HG03432 (cell line): ENCODE measurements around the gene CENPU.
"Not testable (repeated sequence)": the region's sequence is repeated elsewhere in the genome, so short reads cannot be mapped to it uniquely, and the experiment has no call there.

Source experiments
- ATAC-seq: cut with Tn5 transposase; IDR thresholded peaks from one replicate; pipeline ENCODE4 v1.9.1; 2021; ENCODE audit warnings: mild to moderate bottlenecking, moderate library complexity; ENCODE audit not compliant: unreplicated experiment

CENPU gene

DNA sequence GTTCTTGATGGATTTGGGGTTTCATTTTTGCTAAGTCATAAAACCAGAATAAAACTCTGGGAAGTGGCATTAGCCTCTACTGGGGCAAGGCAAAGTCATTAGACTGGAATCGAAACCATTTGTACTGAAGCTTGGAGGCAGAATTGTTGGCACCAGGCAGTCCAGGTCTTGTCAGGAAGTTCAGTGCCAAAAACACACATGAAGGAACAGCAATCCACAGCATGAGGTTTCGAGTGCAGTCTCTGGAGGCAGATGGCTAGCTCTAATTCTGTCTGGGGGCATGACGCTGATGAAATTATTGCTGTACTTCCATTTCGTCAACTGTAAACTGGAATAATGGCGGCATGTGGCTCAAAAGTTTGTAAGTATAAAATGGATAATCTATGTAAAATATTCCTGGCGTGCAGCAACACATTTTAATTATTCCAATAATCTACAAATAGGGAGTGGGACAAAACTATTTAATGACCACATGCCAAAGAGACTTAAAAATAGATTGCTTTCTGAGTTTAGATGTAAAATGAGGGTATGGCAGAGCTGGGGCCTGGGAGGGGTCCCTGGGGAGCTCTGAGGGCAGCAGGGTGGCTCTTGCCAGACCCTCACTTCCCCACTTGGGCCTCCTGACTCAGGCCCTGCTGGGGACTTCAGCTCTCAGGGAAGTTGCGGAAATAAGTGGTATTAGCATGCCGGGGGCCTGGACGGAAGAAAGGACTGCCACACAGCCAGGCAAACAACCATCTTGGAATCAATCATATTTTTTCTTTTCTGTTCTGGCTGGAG, 18.8 kb upstream of the CENPU start:
- ATAC-seq, result no peak

GRCh38 chr4:184751585-184751956, 17.7 kb upstream of the CENPU start:
- ATAC-seq, result no peak

GRCh38 chr4:184750926-184751584, 17.2 kb upstream of the CENPU start:
- no peak for ATAC-seq

DNA sequence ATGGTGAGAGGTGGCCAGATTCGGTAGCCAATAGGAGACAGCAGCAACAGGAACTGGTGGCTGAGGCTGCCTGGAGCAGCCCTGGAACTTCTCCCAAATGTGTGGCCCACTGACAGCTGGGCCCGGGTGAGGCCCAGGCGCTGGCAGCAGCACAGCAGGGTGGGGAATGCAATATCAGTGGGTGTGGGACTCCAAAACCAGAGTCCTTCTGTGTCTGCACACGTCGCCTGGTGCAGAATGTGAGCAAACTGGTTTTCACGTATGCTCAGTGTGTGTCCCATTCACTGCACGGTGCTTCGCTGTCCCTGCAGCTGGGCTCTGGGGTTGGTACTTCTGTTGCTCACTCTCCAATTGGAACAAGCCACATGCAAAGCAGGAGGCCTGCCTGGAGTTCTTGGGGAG, 14.4 kb upstream of the CENPU start:
- ATAC-seq, result no peak

GRCh38 chr4:184747034-184747830, 13.3 kb upstream of the CENPU start:
- ATAC-seq, result no peak

GRCh38 chr4:184745831-184746795, 12.2 kb upstream of the CENPU start:
- peak; percentile 70 for ATAC-seq

DNA sequence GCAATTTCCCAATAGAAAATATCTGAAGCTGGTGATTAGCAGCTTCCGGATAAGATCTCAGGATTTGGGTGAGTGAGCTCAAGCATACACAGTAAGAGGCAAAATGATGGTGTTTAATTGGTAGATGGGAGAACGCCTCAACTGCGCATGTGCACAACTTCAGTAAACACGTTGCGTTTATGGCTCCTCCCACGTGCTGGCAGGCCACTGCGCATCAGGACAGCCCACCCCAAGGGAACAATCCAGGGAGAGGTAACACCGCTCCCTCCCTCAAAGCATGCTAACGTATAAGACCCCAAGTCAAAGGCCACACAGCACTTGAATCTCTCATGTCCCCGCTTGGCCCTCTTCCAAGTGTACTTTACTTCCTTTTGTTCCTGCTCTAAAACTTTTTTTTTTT, 10.3 kb upstream of the CENPU start:
- ATAC-seq, result no peak

DNA sequence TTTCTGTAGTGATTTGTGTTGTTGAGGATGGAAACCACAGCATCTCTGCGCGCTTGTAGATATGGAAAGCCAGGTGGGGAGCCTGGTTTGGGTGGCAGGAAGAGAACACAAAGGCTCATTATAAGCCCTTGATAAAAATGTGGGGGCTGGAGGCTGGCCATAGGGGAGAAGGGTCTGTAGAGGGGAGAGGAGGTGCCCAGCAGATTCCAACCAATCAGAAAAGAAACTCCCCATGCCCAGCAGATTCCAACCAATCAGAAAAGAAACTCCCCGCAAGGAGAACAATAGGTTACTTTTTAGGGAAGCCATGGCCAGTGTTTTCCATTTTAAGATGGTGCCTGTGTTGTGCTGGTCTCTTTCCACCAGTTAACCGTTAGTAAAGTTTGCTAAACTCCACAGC, 9.8 kb upstream of the CENPU start:
- ATAC-seq, result no peak

GRCh38 chr4:184741651-184742050, 7.8 kb upstream of the CENPU start:
- not testable (repeated sequence) for ATAC-seq

- no peak for ATAC-seq
Observed at GRCh38 chr4:184740980-184741391, 7.1 kb upstream of the CENPU start.

DNA sequence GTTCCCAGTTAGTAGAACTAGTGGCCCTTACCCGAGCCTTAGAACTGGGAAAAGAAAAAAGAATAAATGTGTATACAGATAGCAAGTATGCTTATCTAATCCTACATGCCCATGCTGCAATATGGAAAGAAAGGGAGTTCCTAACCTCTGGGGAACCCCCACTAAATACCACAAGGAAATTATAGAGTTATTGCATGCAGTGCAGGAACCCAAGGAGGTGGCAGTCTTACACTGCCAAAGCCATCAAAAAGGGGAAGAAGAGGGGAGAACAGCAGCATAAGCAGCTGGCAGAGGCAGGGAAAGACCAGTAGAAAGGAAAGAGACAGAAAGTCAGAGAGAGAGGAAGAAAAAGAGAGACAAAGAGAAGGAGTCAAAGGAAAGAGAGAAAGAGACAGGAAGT, 5.7 kb upstream of the CENPU start:
- ATAC-seq, result not testable (repeated sequence)

DNA sequence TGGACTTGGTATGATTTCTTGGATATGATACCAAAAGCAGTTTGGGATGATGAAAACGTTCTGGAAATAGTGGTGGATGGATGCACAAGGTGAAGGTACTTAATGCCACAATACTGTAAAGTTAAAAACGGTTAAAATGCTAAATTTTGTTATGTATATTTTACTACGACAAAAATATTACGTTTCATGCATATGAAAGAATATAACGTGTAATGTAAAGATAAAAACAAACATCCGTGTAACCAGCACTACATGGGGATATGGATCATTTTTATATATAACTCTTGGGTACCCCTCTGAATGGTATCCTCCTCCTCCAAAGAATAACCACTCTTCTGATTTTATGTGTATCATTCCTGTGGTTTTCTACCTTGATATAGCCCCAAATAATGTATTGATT, 862 bp upstream of the CENPU start:
- no peak for ATAC-seq

- ATAC-seq, result no peak
Observed at GRCh38 chr4:184732126-184732525, 1.8 kb downstream of the CENPU start.

GRCh38 chr4:184731056-184731455, 2.8 kb downstream of the CENPU start:
- no peak for ATAC-seq

DNA sequence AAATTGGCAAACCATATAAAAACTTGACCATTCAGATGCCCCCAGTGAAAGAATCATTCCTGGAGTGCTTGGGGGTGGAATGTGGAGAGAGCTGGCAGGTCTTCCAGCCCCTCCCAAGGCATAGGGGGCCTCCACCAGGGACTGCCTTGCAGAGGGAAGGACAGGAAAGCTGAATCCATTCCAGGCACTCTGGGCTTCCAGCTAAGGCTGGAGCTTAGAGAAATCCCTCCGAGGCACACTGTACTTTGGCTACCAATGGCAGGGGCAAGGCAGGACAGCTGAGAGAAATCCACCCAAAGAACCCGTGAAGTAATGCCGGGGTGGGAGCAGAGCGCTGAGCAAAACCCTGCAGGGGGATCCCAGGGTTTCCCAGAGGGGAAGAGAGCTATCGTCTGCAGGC, 4.0 kb downstream of the CENPU start:
- ATAC-seq, result no peak

DNA sequence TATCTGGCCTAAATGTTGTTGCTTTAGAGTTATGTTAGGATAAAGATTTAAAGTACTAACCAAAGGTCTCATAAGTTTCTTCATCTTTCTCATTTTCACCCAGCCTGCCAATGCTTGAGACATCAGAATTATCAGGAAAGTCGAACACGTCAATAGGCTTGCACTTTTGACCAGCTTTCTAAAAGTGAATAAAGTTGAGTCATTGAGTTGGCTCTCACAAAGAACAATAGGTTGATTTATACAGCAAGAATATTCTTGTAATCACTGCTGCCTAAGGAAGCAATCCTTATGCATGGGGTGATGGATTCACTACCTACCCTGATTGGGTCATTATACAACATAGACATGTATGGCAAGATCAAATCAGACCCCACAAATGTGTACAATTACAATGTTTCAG, 5.0 kb downstream of the CENPU start:
- no peak for ATAC-seq

DNA sequence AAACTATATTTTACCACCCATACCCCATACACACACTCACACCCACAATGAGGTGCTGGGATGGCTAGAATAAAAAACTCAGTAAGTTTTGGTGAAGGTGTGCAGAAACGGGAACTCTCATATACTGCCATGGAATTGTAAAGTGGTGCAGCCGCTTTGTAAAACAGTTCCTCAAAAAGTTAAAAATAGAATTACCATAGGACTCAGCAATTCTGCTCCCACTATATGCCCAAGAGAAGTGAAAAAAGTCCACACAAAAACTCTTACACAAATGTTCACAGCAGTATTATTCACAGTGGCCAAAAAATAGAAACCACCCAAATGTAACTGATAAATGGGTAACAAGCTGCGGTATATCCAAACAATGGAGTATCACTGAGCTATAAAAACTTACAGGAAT, 6.5 kb downstream of the CENPU start:
- ATAC-seq, result no peak

DNA sequence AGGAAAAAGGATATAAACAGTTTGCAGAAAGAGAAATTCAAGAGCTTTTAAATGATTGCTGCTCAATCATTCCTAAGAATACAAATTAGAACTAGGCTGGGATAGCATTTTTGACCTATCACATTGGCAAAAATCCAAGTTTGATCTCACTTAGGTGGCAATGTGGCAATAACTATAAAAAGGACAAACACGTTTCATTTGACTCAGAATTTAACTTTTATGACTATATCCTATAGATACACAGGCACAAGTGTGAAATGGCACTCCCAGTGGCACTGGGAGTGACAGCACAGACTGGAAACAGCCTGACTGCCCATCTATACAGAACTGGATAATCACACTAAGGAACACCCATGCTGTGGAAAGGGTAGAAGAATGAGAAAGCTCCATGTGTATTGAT, 11.1 kb downstream of the CENPU start:
- no peak for ATAC-seq

- no peak for ATAC-seq
Observed at GRCh38 chr4:184721254-184721653, 12.6 kb downstream of the CENPU start.

GRCh38 chr4:184719407-184719806, 14.5 kb downstream of the CENPU start:
- ATAC-seq, result no peak

DNA sequence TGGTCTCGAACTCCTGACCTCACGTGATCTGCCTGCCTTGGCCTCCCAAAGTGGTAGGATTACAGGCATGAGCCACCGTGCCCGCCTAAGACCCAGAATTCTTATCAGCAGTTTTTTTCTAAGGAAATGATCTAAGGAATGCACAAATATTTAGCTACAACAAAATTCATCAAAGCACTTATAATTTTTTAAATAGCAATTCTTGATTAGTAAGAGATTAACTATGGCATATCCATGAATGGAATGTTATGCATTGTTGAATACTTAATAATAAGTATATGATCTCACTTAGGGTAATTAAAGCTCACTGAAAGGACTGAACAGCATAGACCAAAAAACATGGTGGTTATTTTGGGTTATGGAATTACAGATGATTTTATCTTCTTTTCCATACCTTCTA, 18.4 kb downstream of the CENPU start:
- no peak for ATAC-seq
